ENCODE data around the gene ATP2B2.

ATP2B2 gene

GRCh38 chr3:10515396-10515795, 10.0 kb upstream of the ATP2B2 start:
- H3K18ac ChIP-seq (ENCODE audit: low read length): no peak overlapping the region
- no peak overlapping the region for H2BK5ac ChIP-seq (ENCODE audit: low read depth, low read length, poor library complexity)
- H4K91ac ChIP-seq (ENCODE audit: low read depth, low read length): no peak overlapping the region
- H3K4me1 ChIP-seq (ENCODE audit: control insufficient read depth in 1 of 2, insufficient read depth in 2 of 2, low read length in 2 of 2): no peaks in the 10 kb centered on the region
- H3K4me3 ChIP-seq (ENCODE audit: low read depth, low read length): no peak overlapping the region
- H3K4me2 ChIP-seq (ENCODE audit: low read length): no peak overlapping the region
- no CpG with 5 or more reads among the region's 3 CpGs for WGBS (ENCODE audit: extremely low coverage, insufficient coverage, insufficient read length)
- no peak overlapping the region for H4K8ac ChIP-seq (ENCODE audit: low read depth, low read length)
- H2AFZ ChIP-seq (ENCODE audit: insufficient read depth, low read length, poor library complexity): no peak overlapping the region
- no peak overlapping the region for H3K4ac ChIP-seq (ENCODE audit: low read depth, low read length)
- no peak overlapping the region for H2BK120ac ChIP-seq (ENCODE audit: insufficient read depth, low read length, poor library complexity)
- no peak overlapping the region for H2BK12ac ChIP-seq (ENCODE audit: low read length)
- H3K14ac ChIP-seq (ENCODE audit: low read length): no peak overlapping the region
- DNase-seq: no peak
- H3K27me3 ChIP-seq (ENCODE audit: insufficient read depth, low read length): no peaks in the 10 kb centered on the region
- peak overlapping the region; percentile 45 for H3K23ac ChIP-seq (ENCODE audit: low read length)
- no peaks in the 10 kb centered on the region for H3K79me2 ChIP-seq (ENCODE audit: control insufficient read depth, insufficient read depth, low read length, poor library complexity)
- no peak overlapping the region for H4K12ac ChIP-seq (ENCODE audit: low read depth, low read length)
- H3K9ac ChIP-seq (ENCODE audit: low read length): no peak overlapping the region
- H3K9me3 ChIP-seq (ENCODE audit: insufficient read depth, low read depth, low read length): peaks cover 1% of the 10 kb centered on the region
- H3K79me1 ChIP-seq (ENCODE audit: low read length): no peaks in the 10 kb centered on the region
- H2AK5ac ChIP-seq (ENCODE audit: low read length): no peak overlapping the region
- no peaks in the 10 kb centered on the region for H3K36me3 ChIP-seq (ENCODE audit: control insufficient read depth in 1 of 2, insufficient read depth in 2 of 2, low read length in 2 of 2)
- H3K27ac ChIP-seq (ENCODE audit: low read depth, low read length): no peak overlapping the region

- Histone ChIP-seq H3K79me1 (ENCODE audit: low read length) (no peaks in the 10 kb centered on the region), H3K18ac (ENCODE audit: low read length) (no peak overlapping the region), H3K4me3 (ENCODE audit: low read depth, low read length) (no peak overlapping the region), H2BK12ac (ENCODE audit: low read length) (no peak overlapping the region), H3K79me2 (ENCODE audit: control insufficient read depth, insufficient read depth, low read length, poor library complexity) (no peaks in the 10 kb centered on the region), H2BK120ac (ENCODE audit: insufficient read depth, low read length, poor library complexity) (no peak overlapping the region), H3K23ac (ENCODE audit: low read length) (no peak overlapping the region), H3K27ac (ENCODE audit: low read depth, low read length) (no peak overlapping the region), H3K4me1 (ENCODE audit: control insufficient read depth in 1 of 2, insufficient read depth in 2 of 2, low read length in 2 of 2) (no peaks in the 10 kb centered on the region), H3K9me3 (ENCODE audit: insufficient read depth, low read depth, low read length) (peaks cover 1% of the 10 kb centered on the region), H2AFZ (ENCODE audit: insufficient read depth, low read length, poor library complexity) (no peak overlapping the region), H3K27me3 (ENCODE audit: insufficient read depth, low read length) (no peaks in the 10 kb centered on the region), H4K91ac (ENCODE audit: low read depth, low read length) (no peak overlapping the region), H4K8ac (ENCODE audit: low read depth, low read length) (no peak overlapping the region), H3K36me3 (ENCODE audit: control insufficient read depth in 1 of 2, insufficient read depth in 2 of 2, low read length in 2 of 2) (no peaks in the 10 kb centered on the region), H3K4me2 (ENCODE audit: low read length) (no peak overlapping the region), H4K12ac (ENCODE audit: low read depth, low read length) (no peak overlapping the region), H2BK5ac (ENCODE audit: low read depth, low read length, poor library complexity) (no peak overlapping the region), H2AK5ac (ENCODE audit: low read length) (no peak overlapping the region), H3K9ac (ENCODE audit: low read length) (no peak overlapping the region), H3K4ac (ENCODE audit: low read depth, low read length) (no peak overlapping the region), H3K14ac (ENCODE audit: low read length) (no peak overlapping the region)
- no peak for DNase-seq
- no CpG with 5 or more reads among the region's 8 CpGs for WGBS (ENCODE audit: extremely low coverage, insufficient coverage, insufficient read length)
Observed at GRCh38 chr3:10514407-10515069, 9.2 kb upstream of the ATP2B2 start.

- Histone ChIP-seq H3K9ac (ENCODE audit: low read length) (no peak overlapping the region), H3K4ac (ENCODE audit: low read depth, low read length) (no peak overlapping the region), H3K79me2 (ENCODE audit: control insufficient read depth, insufficient read depth, low read length, poor library complexity) (no peaks in the 10 kb centered on the region), H4K8ac (ENCODE audit: low read depth, low read length) (no peak overlapping the region), H3K79me1 (ENCODE audit: low read length) (no peaks in the 10 kb centered on the region), H3K4me1 (ENCODE audit: control insufficient read depth in 1 of 2, insufficient read depth in 2 of 2, low read length in 2 of 2) (peaks cover 0 to 2% of the 10 kb centered on the region in 2 experiments), H2BK12ac (ENCODE audit: low read length) (no peak overlapping the region), H3K4me2 (ENCODE audit: low read length) (no peak overlapping the region), H4K12ac (ENCODE audit: low read depth, low read length) (no peak overlapping the region), H3K9me3 (ENCODE audit: insufficient read depth, low read depth, low read length) (no peaks in the 10 kb centered on the region), H3K14ac (ENCODE audit: low read length) (no peak overlapping the region), H3K4me3 (ENCODE audit: low read depth, low read length) (no peak overlapping the region), H3K27me3 (ENCODE audit: insufficient read depth, low read length) (no peaks in the 10 kb centered on the region), H3K27ac (ENCODE audit: low read depth, low read length) (no peak overlapping the region), H2AK5ac (ENCODE audit: low read length) (no peak overlapping the region), H3K23ac (ENCODE audit: low read length) (no peak overlapping the region), H2AFZ (ENCODE audit: insufficient read depth, low read length, poor library complexity) (no peak overlapping the region), H2BK120ac (ENCODE audit: insufficient read depth, low read length, poor library complexity) (no peak overlapping the region), H2BK5ac (ENCODE audit: low read depth, low read length, poor library complexity) (no peak overlapping the region), H3K18ac (ENCODE audit: low read length) (no peak overlapping the region), H3K36me3 (ENCODE audit: control insufficient read depth in 1 of 2, insufficient read depth in 2 of 2, low read length in 2 of 2) (no peaks in the 10 kb centered on the region), H4K91ac (ENCODE audit: low read depth, low read length) (no peak overlapping the region)
- no CpG with 5 or more reads among the region's 8 CpGs for WGBS (ENCODE audit: extremely low coverage, insufficient coverage, insufficient read length)
- DNase-seq: no peak
Observed at GRCh38 chr3:10513306-10513705, 7.9 kb upstream of the ATP2B2 start.

- H3K9me3 ChIP-seq (ENCODE audit: insufficient read depth, low read depth, low read length): no peaks in the 10 kb centered on the region
- no peak overlapping the region for H3K4me3 ChIP-seq (ENCODE audit: low read depth, low read length)
- no peak for DNase-seq
- H3K79me1 ChIP-seq (ENCODE audit: low read length): no peaks in the 10 kb centered on the region
- H3K4me1 ChIP-seq (ENCODE audit: control insufficient read depth in 1 of 2, insufficient read depth in 2 of 2, low read length in 2 of 2): peaks cover 0 to 2% of the 10 kb centered on the region in 2 experiments
- H3K14ac ChIP-seq (ENCODE audit: low read length): no peak overlapping the region
- no peak overlapping the region for H2BK5ac ChIP-seq (ENCODE audit: low read depth, low read length, poor library complexity)
- H2AFZ ChIP-seq (ENCODE audit: insufficient read depth, low read length, poor library complexity): no peak overlapping the region
- no peak overlapping the region for H4K12ac ChIP-seq (ENCODE audit: low read depth, low read length)
- no peak overlapping the region for H3K9ac ChIP-seq (ENCODE audit: low read length)
- H4K91ac ChIP-seq (ENCODE audit: low read depth, low read length): no peak overlapping the region
- WGBS (ENCODE audit: extremely low coverage, insufficient coverage, insufficient read length): no CpG with 5 or more reads among the region's 6 CpGs
- no peak overlapping the region for H2BK120ac ChIP-seq (ENCODE audit: insufficient read depth, low read length, poor library complexity)
- no peak overlapping the region for H3K4me2 ChIP-seq (ENCODE audit: low read length)
- no peak overlapping the region for H3K23ac ChIP-seq (ENCODE audit: low read length)
- H3K4ac ChIP-seq (ENCODE audit: low read depth, low read length): no peak overlapping the region
- H4K8ac ChIP-seq (ENCODE audit: low read depth, low read length): no peak overlapping the region
- no peaks in the 10 kb centered on the region for H3K79me2 ChIP-seq (ENCODE audit: control insufficient read depth, insufficient read depth, low read length, poor library complexity)
- H2BK12ac ChIP-seq (ENCODE audit: low read length): no peak overlapping the region
- no peaks in the 10 kb centered on the region for H3K27me3 ChIP-seq (ENCODE audit: insufficient read depth, low read length)
- no peaks in the 10 kb centered on the region for H3K36me3 ChIP-seq (ENCODE audit: control insufficient read depth in 1 of 2, insufficient read depth in 2 of 2, low read length in 2 of 2)
- no peak overlapping the region for H3K18ac ChIP-seq (ENCODE audit: low read length)
- no peak overlapping the region for H3K27ac ChIP-seq (ENCODE audit: low read depth, low read length)
- no peak overlapping the region for H2AK5ac ChIP-seq (ENCODE audit: low read length)
Observed at GRCh38 chr3:10512687-10513086, 7.3 kb upstream of the ATP2B2 start.
